HCT116 (cell line): ENCODE measurements around the gene CRHR1. TPM values are rescaled to one million over a fixed set of nuclear protein-coding genes. Genes with fewer than 3 reads are reported as not detected.

Experiments used
- ATAC-seq: fragments of 200-7000 bp; cut with Tn5 transposase; 2 replicates; pipeline ENCODE4 v1.9.1; 2020; ENCODE audit warnings: mild to moderate bottlenecking, moderate library complexity
- BruUV-seq: library from RNA; stranded (reverse); fragments of 400-500 nt; replicated peaks from 2 replicates; lab custom pipeline; 2021; lab: Mats Ljungman, UMichigan
- CTCF ChIA-PET: fragments of 300-600 bp; sonication (Branson Sonifier 250); formaldehyde crosslinking; loops from one replicate; lab custom pipeline; 2021; ENCODE audit warnings: antibody characterized with exemption; lab: Charles Lee
- POLR2A ChIA-PET: fragments of 300-600, 350-600 bp; sonication (Branson Sonifier 250); formaldehyde crosslinking; loops from one replicate; lab custom pipeline; 2021; ENCODE audit warnings: antibody characterized with exemption; lab: Charles Lee
- RAD21 ChIA-PET, 2 experiments: fragments of 300-600 bp; sonication (Branson Sonifier 250); formaldehyde crosslinking; loops; one replicate each; lab custom pipeline; 2023; ENCODE audit warnings: low total read pairs in 2 of 2; ENCODE audit not compliant: uncharacterized antibody in 2 of 2, unreplicated experiment in 2 of 2, low non-redundant PET in 1 of 2; lab: Charles Lee
- DNase-seq: peaks from one replicate; pipeline ENCODE4 v3.0.0-alpha.2; 2010; ENCODE audit warnings: low read depth, low spot score
- H2AFZ ChIP-seq: fragments of 200-600 bp; shearing (Covaris generic), sonication (generic); 2 replicates; pipeline ENCODE4 v1.6.1; 2017; ENCODE audit warnings: low read depth, mixed run types, mixed read lengths, antibody characterized with exemption, low read length; ENCODE audit not compliant: poor library complexity, severe bottlenecking
- H3K27ac ChIP-seq: 2 replicates; pipeline ENCODE4 v1.5.1; 2012; ENCODE audit warnings: low read depth, low read length
- H3K27me3 ChIP-seq: fragments of 200-600 bp; sonication (generic); 2 replicates; pipeline ENCODE4 v1.6.1; 2016; ENCODE audit warnings: mixed run types, low read length, mixed read lengths; ENCODE audit not compliant: insufficient read depth
- H3K36me3 ChIP-seq, 2 experiments: fragments of 200-500 bp in 1 of 2; fragments of 200-600 bp in 1 of 2; sonication (Bioruptor generic) in 1 of 2; sonication (generic) in 1 of 2; 2 replicates each; pipeline versions ENCODE4 v1.5.1 to v1.6.1; 2014 to 2016; ENCODE audit warnings: low read length in 2 of 2, inconsistent platforms in 1 of 2, mixed read lengths in 1 of 2, mixed run types in 1 of 2; ENCODE audit not compliant: insufficient read depth in 2 of 2, control insufficient read depth in 1 of 2
- H3K4me1 ChIP-seq, 2 experiments: fragments of 200-600 bp in 1 of 2; sonication (generic) in 1 of 2; 2 replicates each; pipeline versions ENCODE4 v1.5.1 to v1.6.1; 2012 to 2017; ENCODE audit warnings: low read length in 2 of 2, inconsistent platforms in 1 of 2, mild to moderate bottlenecking in 1 of 2, mixed read lengths in 1 of 2, mixed run types in 1 of 2, moderate library complexity in 1 of 2; ENCODE audit not compliant: insufficient read depth in 2 of 2, control insufficient read depth in 1 of 2
- H3K4me2 ChIP-seq: fragments of 200-600 bp; sonication (generic); 2 replicates; pipeline ENCODE4 v1.6.1; 2017; ENCODE audit warnings: mixed run types, low read length, mixed read lengths
- H3K4me3 ChIP-seq, 2 experiments: fragments of 200-600 bp in 1 of 2; sonication (generic) in 1 of 2; replicated peaks in 1 of 2; 2 replicates each; pipeline ENCODE4 v1.5.1; 2011 to 2016; ENCODE audit warnings: low read length in 2 of 2, control low read depth in 1 of 2, low read depth in 1 of 2, mild to moderate bottlenecking in 1 of 2, mixed read lengths in 1 of 2, mixed run types in 1 of 2
- H3K79me2 ChIP-seq: fragments of 200-600 bp; sonication (generic); 2 replicates; pipeline ENCODE4 v1.6.1; 2017; ENCODE audit warnings: mild to moderate bottlenecking, mixed run types, low read length, moderate library complexity, mixed read lengths; ENCODE audit not compliant: insufficient read depth
- H3K9ac ChIP-seq: fragments of 200-600 bp; sonication (generic); 2 replicates; pipeline ENCODE4 v1.6.1; 2016; ENCODE audit warnings: low read length, mixed read lengths
- H3K9me2 ChIP-seq: fragments of 200-600 bp; sonication (generic), shearing (Covaris generic); 2 replicates; pipeline ENCODE4 v1.6.1; 2017; ENCODE audit warnings: mixed run types, mild to moderate bottlenecking, moderate library complexity; ENCODE audit not compliant: insufficient read depth
- H3K9me3 ChIP-seq, 2 experiments: fragments of 200-500 bp in 1 of 2; fragments of 200-600 bp in 1 of 2; sonication (Bioruptor generic) in 1 of 2; sonication (generic) in 1 of 2; 2 replicates each; pipeline ENCODE4 v1.6.1; 2014 to 2017; ENCODE audit warnings: low read length in 2 of 2, mixed read lengths in 2 of 2, inconsistent platforms in 1 of 2, low read depth in 1 of 2, mild to moderate bottlenecking in 1 of 2, mixed run types in 1 of 2, moderate library complexity in 1 of 2; ENCODE audit not compliant: control insufficient read depth in 1 of 2, insufficient read depth in 1 of 2
- H4K20me1 ChIP-seq: fragments of 200-600 bp; sonication (generic), shearing (Covaris generic); 2 replicates; pipeline ENCODE4 v1.6.1; 2017; ENCODE audit warnings: mixed run types, mild to moderate bottlenecking, moderate library complexity; ENCODE audit not compliant: insufficient read depth
- CBX3 ChIP-seq: IDR thresholded peaks from 2 replicates; pipeline ENCODE4 v1.6.1; 2012; ENCODE audit warnings: low read depth
- CEBPB ChIP-seq: IDR thresholded peaks from 2 replicates; pipeline ENCODE4 v1.6.1; 2012; ENCODE audit warnings: low read depth
- JUND ChIP-seq: IDR thresholded peaks from 2 replicates; pipeline ENCODE4 v1.6.1; 2012
- POLR2A ChIP-seq: IDR thresholded peaks from 2 replicates; pipeline ENCODE4 v1.7.0; 2011; ENCODE audit warnings: borderline replicate concordance; ENCODE audit not compliant: insufficient read depth, insufficient read length; ENCODE audit errors: extremely low read depth
- SRF ChIP-seq: IDR thresholded peaks from 2 replicates; pipeline ENCODE4 v1.6.1; 2012; ENCODE audit warnings: low read depth
- TCF7L2 ChIP-seq: IDR thresholded peaks from 2 replicates; pipeline ENCODE4 v1.7.0; 2011; ENCODE audit warnings: borderline replicate concordance, inconsistent platforms; ENCODE audit not compliant: insufficient read depth, insufficient read length; ENCODE audit errors: extremely low read depth
- intact Hi-C: fragments of 100-400 bp; cut with micrococcal nuclease; formaldehyde crosslinking; loops from 2 replicates; pipeline ENCODE4 v1.10.0; 2022
- total RNA-seq: library from RNA; stranded (reverse); gene quantifications from one replicate; pipeline ENCODE4 v1.2.1, GENCODE V29; 2021; ENCODE audit not compliant: unreplicated experiment
- TF ChIP-seq, protein P1 (sequence below): IDR thresholded peaks from 2 replicates; pipeline ENCODE4 v1.6.1; 2012
- TF ChIP-seq, protein P2 (sequence below): IDR thresholded peaks from 2 replicates; pipeline ENCODE4 v1.6.1; 2012

The CRHR1 gene
- total RNA-seq, 1 experiment from 2014 or later, result 0.12 TPM

DNA sequence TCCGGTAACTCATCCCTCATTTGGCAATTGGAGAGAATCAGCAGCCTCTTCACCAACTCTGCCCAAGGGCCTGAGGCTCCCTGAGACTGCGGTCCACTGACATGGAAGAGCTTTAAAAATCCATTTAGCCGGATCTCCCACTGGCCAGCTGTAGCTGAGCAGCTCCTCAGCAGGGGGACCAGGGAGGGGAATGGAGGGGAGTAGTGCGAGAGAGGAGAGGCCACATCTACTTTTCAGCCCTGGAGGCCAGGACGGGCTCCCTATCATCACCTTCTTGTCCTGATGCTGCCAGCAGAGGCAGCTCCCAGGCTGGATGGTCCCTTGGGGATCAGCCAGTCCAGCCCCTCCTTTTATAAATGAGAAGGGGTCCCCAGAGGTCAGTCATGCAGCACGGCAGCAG, 35.5 kb downstream of the CRHR1 start (continued):
- TF ChIP-seq, protein P1, sequence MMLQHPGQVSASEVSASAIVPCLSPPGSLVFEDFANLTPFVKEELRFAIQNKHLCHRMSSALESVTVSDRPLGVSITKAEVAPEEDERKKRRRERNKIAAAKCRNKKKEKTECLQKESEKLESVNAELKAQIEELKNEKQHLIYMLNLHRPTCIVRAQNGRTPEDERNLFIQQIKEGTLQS, result no peak

DNA sequence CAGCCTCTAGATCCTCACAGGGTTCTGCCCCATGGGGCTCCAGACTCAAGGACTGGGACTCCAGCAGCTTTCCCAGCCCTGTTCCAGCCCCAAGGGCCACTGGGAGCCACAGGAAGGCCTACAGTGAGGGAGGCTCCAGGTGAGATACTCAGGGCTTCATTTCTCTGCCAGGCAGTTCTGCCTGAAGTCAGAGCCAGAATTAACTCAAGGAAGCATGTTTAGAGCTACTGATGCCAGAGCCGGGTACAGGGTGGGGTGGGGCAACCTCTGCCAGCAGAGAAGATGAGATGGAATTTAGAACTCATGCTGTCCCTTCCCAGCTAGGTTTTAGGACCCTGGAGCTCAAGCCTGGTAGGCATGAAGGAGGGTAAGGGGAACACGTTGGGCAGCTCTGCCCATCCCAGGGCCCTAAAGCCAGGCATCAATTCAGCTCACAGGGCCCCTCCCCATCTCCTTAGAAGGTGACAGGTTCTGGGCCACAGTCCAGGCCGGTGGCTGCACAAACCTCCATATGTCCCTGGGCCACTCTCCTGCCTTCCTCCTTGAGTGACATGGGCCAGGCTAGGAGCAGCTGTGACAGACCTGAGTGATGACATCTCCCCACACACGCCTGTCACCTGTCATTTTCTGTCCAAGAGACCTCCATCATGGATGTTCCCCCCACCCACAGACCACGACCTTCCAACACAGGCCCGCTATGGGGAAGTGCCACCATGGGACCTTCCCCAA, 36.1 kb downstream of the CRHR1 start:
- Histone ChIP-seq H3K9ac (no peak overlapping the region), H3K4me1 (peaks cover 0 to 5% of the 10 kb centered on the region in 2 experiments; a peak in 2 of 4 replicates), H3K4me2 (no peak overlapping the region), H3K27me3 (no peaks in the 10 kb centered on the region), H3K36me3 (no peaks in the 10 kb centered on the region), H3K27ac (no peak overlapping the region), H3K79me2 (no peaks in the 10 kb centered on the region), H4K20me1 (no peaks in the 10 kb centered on the region), H3K4me3 (no peak overlapping the region), H3K9me2 (no peaks in the 10 kb centered on the region), H3K9me3 (no peaks in the 10 kb centered on the region), H2AFZ (no peak overlapping the region)
- CTCF ChIA-PET, result interaction anchor here (0.9 to 1.9 kb wide), 4 partner anchors 11 to 51 kb away, joined by 3 to 5 read pairs (median 4); no protein-coding TSS in a partner anchor
- ATAC-seq (no peak), DNase-seq (no peak)
- BruUV-seq, result no TSS peak
- RAD21 ChIA-PET, result no interaction called here
- POLR2A ChIA-PET, result no interaction called here
- intact Hi-C loops, result no loop called here
- TF ChIP-seq JUND, result no peak
- TF ChIP-seq POLR2A, result no peak
- TF ChIP-seq, protein P2, sequence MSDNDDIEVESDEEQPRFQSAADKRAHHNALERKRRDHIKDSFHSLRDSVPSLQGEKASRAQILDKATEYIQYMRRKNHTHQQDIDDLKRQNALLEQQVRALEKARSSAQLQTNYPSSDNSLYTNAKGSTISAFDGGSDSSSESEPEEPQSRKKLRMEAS, result no peak
- no peak for TF ChIP-seq TCF7L2

GRCh38 chr17:45821147-45821546, 37.0 kb downstream of the CRHR1 start:
- Histone ChIP-seq H3K9me2 (no peaks in the 10 kb centered on the region), H4K20me1 (no peaks in the 10 kb centered on the region), H3K27ac (no peak overlapping the region), H3K27me3 (no peaks in the 10 kb centered on the region), H3K9ac (no peak overlapping the region), H2AFZ (no peak overlapping the region), H3K4me2 (no peak overlapping the region), H3K79me2 (no peaks in the 10 kb centered on the region), H3K4me3 (no peak overlapping the region), H3K9me3 (no peaks in the 10 kb centered on the region), H3K4me1 (peaks cover 0 to 5% of the 10 kb centered on the region in 2 experiments; a peak in 2 of 4 replicates), H3K36me3 (no peaks in the 10 kb centered on the region)
- TF ChIP-seq CEBPB (no peak), CBX3 (no peak), SRF (no peak)
- CTCF ChIA-PET, result interaction anchor here (0.9 to 1.9 kb wide), 2 partner anchors 11 to 50 kb away, joined by 3 to 5 read pairs; no protein-coding TSS in a partner anchor
- no peak for DNase-seq
- BruUV-seq, result no TSS peak
- RAD21 ChIA-PET, result no interaction called here
- no peak for ATAC-seq
- POLR2A ChIA-PET, result no interaction called here
- intact Hi-C loops, result no loop called here
